HG02840 (cell line): ENCODE measurements around the gene INSYN2B.

Source experiments
- ATAC-seq: cut with Tn5 transposase; IDR thresholded peaks from one replicate; pipeline ENCODE4 v1.9.1; 2021; ENCODE audit warnings: mild to moderate bottlenecking, moderate library complexity, moderate number of reproducible peaks; ENCODE audit not compliant: unreplicated experiment, low FRiP score

The INSYN2B gene

DNA sequence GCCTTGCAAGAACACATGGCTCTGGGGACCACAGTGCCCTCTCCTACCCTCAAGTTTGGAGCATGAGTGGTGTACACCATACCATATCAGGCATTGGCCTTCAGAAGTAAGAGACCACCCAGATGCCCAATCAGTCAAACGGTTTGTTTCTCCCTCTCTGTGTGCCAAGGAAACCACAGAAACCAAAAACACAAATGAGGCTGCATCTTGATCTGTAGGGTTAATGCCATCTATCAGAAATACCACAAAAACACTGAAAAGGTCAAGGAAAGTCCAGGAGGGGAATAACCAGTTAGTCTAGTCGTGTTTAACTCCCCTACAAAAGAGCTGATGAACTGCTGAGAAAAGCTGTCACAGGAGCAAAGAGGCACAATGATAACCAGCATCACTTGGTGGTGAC, 78.4 kb downstream of the INSYN2B start:
- no peak for ATAC-seq

DNA sequence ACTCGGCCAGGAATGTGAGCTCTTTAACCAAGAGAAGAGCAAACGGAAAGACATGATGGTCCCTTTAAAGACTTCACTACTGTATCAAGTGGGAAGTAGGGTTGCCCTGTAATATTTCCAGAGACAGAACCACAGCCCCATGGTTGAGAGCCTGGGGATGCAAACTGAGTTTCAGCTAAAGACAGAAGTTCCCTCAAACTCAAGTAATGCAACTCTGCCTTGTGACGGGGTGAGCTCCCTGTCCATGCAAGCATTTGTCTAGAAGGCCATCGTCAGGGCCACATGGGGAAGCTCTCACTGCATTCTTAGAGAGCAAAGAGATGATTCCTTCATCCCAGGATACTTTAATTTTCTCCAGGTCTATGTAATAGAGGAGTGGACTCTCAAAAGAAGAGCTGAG, 82.8 kb downstream of the INSYN2B start:
- no peak for ATAC-seq

DNA sequence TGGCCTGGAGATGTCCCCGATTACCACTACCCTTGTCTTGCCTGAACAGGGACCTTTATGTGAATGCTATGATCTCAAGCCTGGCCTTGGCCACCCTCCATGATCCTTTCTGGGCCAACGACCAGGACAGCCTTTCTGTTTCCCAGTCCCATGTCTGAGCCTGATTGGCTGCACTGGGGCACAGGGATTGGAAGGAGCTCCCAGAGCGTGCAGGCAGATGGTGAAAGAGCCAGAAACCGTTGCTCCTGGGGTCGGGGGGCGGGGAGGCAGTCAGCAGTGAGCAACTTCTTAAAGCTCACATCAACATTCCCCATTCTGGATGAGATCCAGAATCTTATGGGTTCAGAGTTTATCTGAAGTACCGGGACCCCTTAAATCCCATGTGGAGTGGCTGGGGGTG, 84.4 kb downstream of the INSYN2B start:
- no peak for ATAC-seq

DNA sequence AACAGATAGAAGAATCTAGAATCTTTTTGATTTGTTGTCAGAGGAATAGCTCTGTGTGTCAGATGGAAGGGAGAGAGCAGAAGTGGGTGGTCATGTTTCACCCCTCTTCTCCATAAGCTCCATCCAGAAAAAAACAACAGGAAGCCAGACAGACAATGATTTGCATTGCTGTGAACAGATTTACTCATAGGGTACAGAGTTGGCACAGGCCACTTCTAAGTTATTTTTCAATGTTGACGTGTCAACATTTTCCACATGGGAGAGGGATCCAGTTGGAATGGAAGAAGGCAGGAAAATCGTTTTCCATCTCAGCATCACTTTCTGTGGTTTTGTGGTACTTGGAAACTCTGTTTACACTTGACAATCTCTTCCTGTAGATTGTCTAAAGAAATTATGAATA, 86.7 kb downstream of the INSYN2B start:
- ATAC-seq = no peak

DNA sequence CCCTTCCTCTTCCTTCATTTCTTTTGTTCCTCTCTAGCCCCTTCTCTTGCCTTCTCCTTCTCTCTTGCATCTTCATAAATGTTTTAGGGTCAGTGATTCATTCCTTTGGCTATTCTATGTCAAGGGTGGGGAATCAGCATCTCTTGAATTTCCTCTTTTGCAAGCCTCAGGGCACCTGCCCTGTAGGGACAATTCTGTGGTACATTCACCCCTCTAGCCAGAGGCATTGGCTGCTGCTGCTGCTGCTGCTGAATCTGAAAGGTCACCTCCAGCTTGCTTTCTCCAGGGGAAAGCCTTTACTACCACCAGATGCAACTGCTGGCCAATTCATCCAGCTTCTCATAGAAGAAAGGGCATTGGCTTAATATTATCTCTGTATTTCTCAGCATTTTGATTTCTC, 87.3 kb downstream of the INSYN2B start:
- ATAC-seq = no peak

DNA sequence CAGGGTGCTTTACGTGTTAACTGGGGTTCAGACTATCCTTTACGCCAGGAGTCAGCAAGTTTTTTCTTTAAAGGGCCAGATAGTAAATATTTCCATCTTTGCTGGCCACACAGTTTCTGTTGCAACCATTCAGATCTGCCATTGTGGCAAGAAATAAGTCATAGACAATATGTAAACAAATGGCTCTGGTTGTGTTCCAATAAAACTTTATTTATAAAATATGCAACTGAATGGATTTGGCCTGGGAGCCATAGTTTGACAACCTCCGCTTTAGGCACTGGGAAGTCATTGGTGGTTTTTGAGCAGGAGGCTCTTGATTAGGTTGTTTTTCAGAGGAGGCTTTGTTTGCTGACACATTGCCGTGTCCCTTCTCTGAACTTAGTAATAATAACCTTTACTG, 90.7 kb downstream of the INSYN2B start:
- no peak for ATAC-seq

DNA sequence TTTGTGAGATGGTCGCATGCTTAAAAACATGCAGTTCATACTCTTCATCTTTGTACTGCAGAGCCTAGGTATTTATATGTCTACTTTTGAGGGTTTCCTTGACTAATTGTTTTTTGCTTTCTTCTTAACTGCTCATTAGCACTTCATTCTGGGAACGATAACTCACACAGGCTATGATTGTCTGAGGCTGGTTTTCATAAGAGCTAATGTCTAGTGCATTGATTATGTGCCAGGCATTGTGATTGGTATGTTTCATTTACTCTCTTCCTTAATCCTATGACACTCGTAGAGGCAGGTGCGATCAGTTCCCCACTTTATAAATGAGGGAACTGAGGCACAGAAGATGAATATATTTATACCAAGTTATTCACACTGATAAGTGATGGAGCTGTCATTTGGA, 93.6 kb downstream of the INSYN2B start:
- ATAC-seq = no peak

DNA sequence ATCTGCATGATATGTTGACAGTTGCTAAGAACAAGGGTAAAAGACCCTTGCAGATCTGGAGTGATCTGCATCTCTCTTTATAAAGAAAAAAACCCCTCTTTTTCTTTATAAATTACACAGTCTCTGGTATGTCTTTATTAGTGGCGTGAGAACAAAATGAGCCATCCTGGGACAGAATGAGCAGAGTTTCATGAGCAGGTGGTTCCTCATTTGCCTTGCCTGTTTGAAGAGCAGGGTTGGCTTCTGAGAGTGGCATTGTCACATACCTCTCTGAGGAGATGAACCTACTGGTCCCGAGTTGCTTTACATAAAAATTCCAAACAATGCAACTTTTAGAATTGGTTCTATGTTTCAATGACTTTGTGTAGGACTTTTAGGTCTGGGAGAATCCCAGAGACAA, 94.3 kb downstream of the INSYN2B start:
- no peak for ATAC-seq

DNA sequence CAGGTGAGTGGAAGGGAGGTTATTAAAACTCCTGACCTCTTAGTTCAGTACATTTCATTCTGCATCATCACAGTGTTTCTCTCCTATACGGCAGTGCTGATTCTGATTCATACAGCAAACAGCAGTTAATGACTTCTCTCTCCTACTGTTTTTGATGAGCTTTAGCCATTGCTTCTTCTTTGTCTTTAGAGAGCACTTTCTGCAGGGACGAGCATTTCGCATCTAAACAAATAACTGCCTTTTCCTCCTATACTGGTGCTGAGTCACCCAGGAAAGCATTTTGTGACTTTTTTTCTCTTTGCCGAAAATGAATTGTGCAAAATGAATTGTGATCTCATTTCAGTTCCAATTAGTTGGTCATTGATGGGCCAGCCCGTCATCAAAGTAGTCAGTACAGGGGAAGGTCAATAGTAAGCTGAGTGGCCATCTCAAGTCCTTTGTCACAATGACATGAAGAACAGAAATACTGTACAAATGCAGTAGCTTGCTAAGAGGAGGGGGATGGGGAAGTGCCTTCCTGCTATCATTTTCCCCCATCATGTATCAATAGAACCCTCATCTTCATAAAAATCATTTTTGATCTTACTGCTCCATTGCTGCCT, 98.5 kb downstream of the INSYN2B start:
- ATAC-seq = no peak

DNA sequence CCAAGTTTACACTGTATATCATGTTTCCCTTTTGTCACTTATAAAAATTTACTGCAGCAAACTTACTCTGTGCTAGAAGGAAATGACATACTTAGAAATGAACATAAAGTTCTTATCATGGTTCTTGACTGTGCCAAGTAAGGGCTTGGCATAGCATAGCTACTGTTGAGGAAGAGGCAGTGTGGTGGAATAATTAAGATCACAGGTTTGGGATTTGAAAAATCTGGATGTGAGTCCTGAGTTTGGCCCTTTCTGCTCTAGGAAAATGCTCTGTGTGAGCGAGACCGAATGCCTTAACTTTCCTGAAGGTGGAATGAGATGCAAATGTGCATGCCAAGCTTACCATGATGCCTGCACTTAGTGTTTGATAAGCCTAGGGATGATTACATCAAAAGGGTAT, 99.5 kb downstream of the INSYN2B start:
- ATAC-seq = no peak

DNA sequence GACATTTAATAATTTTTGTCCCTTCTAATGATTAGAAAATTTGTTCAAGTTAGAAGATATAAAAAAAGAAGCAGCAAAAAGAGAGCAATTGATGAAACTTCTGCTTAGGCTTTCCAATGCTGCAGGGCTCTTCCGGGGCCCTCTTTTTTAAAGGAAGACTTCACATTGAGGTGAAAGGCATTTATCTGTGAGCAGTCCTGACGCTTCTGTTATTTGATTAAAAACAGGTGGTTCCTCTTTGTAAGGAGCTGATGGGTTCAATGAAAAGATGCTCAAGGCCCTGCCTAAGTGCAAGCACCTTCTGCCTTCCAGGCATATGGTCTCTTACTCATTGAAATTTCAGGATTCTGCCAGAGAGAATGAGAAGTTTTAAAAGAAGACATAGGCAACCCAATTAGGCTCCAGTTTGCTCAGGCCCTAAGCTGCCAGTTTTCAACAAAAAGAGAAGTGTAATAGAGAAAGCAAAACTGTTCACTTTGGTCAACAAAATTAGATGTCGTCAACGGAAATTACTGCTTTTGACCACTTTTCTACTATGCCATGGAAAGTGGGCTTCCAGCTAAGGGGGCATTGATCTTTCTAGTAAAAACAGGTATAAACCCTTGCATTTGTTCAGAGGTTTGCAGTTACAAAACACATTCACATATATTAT, 100.2 kb downstream of the INSYN2B start:
- ATAC-seq = no peak

DNA sequence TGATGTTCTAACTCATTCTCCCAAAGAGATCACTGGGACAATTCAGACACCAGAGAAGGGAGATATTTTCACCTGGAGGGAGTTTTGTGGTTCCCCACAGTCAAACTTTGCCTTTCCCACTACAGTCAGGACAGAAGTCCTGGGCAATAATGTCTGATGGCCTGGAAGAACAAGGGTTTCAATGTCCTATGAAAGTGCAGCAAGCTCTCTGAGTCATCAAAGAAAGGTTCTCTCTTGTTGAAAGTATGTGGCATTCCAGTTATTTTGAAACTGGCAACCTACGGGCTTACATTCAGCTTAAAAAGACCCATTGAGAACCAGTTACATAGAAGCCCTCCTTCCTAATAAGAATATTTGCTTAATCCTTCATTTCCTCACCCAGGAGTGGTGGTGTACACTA, 103.9 kb downstream of the INSYN2B start:
- ATAC-seq = no peak

DNA sequence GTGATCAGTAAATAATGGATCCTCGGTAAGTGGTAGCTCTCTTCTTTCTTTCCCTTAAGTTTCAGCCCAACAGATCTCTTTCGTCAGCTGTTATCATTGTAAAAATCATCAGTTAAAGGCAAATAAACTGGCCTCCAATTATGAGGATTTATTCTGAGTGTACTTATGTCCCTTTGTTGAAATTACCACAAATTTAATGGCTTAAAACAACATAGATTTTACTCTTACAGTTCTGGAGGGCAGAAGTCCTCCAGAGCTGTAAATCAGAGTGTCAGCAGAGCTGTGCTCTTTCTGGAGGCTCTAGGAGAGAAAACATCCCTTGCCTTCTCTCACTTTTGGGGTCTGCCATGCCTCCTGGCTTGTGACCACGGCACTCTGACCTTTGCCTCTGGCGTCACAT, 104.6 kb downstream of the INSYN2B start:
- no peak for ATAC-seq

DNA sequence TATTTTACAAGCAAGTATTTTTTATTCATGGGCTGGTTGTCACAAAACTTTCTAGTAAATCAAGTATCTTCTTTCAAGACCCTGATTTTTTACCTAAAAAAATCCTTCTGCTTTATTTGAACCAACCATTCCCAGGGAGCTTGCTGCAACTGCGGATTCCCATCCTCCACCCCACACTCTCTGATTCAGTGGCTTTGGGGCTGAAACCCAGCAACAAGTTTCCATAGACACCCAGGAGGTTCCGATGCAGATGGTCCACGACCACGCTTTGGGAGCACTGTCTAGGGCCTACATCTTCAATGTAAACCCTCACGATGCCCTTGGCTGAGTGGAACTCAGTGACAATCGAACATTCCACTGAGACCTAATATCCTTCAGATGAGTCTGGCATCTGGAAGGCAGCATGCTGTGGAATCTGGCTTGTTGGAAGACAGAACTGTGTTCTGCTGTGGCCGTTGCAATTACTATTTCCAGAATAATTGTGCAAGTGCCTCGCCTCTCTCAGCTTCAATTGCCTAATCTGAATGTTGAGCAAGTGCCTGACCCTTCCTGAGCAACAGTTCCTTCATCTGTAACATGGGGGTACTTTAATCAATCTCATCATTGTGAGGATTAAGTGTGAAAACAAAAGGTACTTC, 105.1 kb downstream of the INSYN2B start:
- no peak for ATAC-seq

DNA sequence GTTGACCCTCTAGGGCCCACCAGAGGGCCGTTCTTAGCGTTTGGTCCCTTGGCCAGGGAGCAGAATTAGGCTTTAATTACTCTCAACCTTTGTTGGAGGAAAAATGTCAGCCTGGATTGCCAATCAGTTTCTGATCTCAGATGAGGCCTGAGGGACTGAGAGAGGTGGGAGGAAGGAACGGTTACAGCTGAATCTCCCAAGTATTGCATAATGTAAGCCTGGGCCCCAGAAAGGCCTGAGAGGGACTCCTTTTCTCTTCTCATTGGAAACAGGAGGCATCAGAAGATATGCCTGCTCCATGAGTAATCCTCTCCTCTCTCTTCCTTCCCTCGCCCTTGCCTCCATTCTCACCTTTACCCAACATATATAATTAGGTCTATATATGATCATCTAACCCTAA, 105.7 kb downstream of the INSYN2B start:
- no peak for ATAC-seq

DNA sequence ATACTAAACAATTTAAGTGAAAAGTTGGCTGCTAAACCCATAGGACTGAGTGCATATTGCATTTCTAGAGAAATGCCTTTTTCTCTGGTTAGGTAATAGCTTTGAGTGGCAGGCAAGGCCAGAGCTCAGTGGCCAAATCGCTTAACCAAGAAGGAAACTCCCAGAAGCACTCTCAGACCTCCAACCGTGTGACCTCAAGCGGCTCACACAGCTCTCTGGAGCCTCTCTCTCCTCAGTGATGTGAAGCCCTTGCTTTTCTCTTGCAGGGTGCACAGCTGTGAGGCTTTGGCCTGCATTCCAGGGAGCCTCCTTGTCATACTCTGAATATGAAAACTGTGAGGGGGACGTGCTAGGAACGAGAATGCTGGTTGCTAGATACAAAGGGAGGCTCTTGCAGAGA, 106.7 kb downstream of the INSYN2B start:
- no peak for ATAC-seq

DNA sequence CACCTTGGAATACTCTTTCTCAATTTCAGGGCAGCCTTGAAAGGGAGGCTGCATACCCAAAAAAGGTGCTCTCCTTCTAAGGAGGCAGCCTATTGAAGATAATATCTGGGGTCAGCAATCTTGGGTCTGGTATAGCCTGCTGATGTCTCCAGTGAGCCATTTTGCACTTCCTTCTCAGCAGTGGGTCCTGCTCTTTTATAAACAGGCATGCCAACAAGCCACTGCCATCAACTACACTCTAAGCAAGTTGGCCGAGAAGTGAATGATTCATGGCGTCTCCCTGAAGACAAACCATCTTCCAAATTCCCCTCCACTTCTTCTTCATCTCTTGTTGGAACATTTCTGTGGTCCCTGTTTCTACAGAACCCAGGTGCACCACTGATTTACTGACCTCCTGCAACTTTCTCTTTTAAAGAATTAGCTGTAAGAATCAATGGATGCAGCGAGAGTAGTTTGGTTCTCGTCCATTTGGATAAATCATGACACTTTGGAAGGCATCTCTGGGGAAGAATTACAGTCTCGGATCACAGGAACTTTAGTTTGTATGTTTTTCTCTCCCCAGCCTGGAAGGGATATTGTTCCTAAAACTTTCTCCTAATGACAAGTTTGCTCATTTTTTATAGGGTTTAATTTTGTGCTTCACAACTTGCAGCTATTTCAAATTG, 108.3 kb downstream of the INSYN2B start:
- no peak for ATAC-seq

DNA sequence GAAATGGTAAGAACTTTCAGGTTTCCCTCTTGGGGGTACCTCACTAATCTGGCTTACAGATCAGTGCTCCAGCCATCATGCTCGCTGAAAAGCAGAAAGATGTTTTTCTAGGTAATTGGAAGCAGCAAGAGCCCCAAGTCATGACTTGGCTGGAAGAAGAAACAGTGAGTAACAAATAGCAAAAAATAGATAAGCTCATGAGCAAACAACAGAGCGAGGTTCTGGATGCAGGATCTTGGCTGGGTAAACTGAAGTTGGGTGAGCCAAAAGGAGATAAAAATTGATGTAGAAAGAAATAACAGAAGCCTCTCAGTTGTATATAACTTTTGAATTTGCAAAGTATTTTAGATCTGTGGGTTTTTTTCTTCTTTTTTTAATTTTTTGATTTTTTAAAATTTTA, 110.1 kb downstream of the INSYN2B start:
- ATAC-seq = no peak

DNA sequence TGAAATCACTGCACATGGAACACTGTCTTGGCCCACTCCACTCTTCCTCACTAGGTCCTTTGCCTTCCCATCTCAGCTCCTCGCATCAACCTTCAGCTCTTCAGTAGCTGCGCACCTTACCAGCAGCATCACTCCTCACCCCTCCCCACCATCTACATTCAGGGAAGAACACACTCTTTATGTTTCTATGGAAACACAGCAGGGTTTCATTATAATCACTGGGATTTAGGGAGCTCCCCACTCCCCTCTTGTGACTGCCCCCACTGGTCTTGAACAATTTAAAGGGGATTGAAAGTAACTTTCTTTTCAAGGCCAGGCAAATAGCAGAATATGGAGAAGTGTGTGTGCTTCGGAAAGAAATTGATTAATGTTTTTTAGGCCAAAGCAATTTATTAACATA, 111.2 kb downstream of the INSYN2B start:
- ATAC-seq = no peak

DNA sequence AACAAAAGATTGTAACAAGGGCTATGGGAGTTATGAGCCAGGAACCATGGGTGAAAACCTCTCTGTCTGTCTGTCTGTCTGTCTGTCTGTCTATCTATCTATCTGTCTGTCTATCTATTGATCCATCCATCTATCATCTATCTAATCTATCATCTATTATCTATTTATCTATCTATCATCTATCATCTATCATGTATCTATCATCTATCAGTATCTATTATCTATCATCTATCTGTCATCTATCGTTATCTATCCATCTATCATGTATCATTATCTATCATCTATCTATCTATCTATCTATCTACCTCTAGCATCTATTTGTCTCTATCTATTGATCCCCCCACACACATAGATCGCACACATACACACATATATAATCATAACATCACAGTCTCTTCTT, 112.9 kb downstream of the INSYN2B start:
- no peak for ATAC-seq

DNA sequence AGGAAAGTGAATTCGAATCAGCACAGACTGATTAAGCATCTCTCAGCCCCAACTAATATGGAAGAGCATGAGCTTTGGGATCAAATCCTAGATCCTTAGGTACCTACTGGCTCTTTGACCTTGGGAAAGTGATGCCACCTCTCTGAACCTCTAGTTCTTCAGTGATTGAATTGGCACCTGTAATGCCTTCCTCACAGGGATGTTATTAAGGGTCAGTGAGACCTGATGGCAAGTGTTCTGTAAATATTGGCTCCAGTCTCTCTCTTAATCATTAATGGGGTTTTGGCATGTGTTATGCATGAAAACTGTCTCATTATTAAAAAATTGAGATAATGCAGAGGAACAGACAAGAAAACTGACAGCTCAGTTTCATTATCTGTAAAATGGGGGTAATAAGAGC, 115.8 kb downstream of the INSYN2B start:
- ATAC-seq = no peak

DNA sequence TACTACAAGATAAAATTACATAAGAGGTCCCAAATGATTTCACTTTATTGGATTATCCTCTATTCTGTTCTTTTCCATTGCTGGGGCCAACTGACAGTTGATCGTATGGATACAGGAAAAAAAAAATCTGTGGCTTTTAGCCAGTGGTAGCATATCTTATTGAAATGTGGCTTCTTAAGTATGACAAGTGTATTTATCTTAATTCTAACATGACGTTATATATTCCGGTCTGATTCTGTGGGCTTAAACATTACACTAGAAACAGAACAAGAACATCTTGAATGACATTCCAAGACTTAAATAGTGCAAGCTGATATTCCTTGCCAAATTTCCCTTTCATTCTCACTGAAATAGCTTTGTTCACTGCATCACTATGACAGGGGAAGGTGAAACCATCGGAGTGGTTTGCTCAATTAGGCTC, 117.9 kb downstream of the INSYN2B start:
- ATAC-seq = no peak
